ENCODE measurements around the gene MUC21. TPM values are rescaled to one million over a fixed set of nuclear protein-coding genes. Genes with fewer than 3 reads are reported as not detected.

Gene MUC21
- polyA plus RNA-seq, 3 donors, result not detected

- Histone ChIP-seq H2AFZ (ENCODE audit: insufficient read depth, low read depth, low read length, poor library complexity, severe bottlenecking) (no peak overlapping the region), H3K4me3 (replicated peaks in 1 of 3; ENCODE audit: low read depth in 2 of 3, low read length in 3 of 3) (no peak overlapping the region), H3K9ac (ENCODE audit: insufficient read depth, low read length, poor library complexity, severe bottlenecking) (no peak overlapping the region), H3K4me1 (ENCODE audit: control insufficient read depth in 1 of 2, insufficient read depth in 2 of 2, low read length in 2 of 2) (no peaks in the 10 kb centered on the region), H3K79me2 (ENCODE audit: insufficient read depth, low read length) (no peaks in the 10 kb centered on the region), H4K20me1 (ENCODE audit: insufficient read depth, low read length) (no peaks in the 10 kb centered on the region), H3K36me3 (replicated peaks in 1 of 2; ENCODE audit: control insufficient read depth in 1 of 2, insufficient read depth in 2 of 2, low read length in 2 of 2) (no peaks in the 10 kb centered on the region), H3K27ac (ENCODE audit: low read depth in 1 of 2, low read length in 2 of 2) (no peak overlapping the region), H3K27me3 (ENCODE audit: control insufficient read depth in 2 of 2, insufficient read depth in 2 of 2, low read length in 2 of 2) (peaks cover 7 to 16% of the 10 kb centered on the region in 2 donors), H3K9me3 (replicated peaks in 1 of 2; ENCODE audit: control insufficient read depth in 1 of 2, insufficient read depth in 1 of 2, low read length in 2 of 2) (no peaks in the 10 kb centered on the region), H3K4me2 (replicated peaks; ENCODE audit: extremely low read depth, low read length, poor library complexity, severe bottlenecking) (no peak overlapping the region)
- H3K27ac Mint-ChIP-seq, result no peak overlapping the region
- H3K9me3 Mint-ChIP-seq, result peaks cover 0 to 6% (median 3%) of the 10 kb centered on the region in 7 donors
- intact Hi-C loops (cut with micrococcal nuclease), result no loop called here
- no peaks in the 10 kb centered on the region for H3K36me3 Mint-ChIP-seq
- TF ChIP-seq CTCF (IDR thresholded peaks at IDR 0.05), result no peak
- H3K27me3 Mint-ChIP-seq (ENCODE audit: low read depth in 3 of 3), result peaks cover 29 to 59% (median 31%) of the 10 kb centered on the region in 3 donors
- 100% methylated on average over 2 of the region's 5 CpGs for WGBS (ENCODE audit: insufficient coverage)
- no peak for DNase-seq
- H3K4me3 Mint-ChIP-seq, result no peak overlapping the region
- peaks cover 4% of the 10 kb centered on the region for H3K4me1 Mint-ChIP-seq
Observed at GRCh38 chr6:30945281-30945680, 38.2 kb upstream of the MUC21 start.

- H3K27me3 ChIP-seq (ENCODE audit: control insufficient read depth in 2 of 2, insufficient read depth in 2 of 2, low read length in 2 of 2), result peaks cover 12 to 26% of the 10 kb centered on the region in 2 donors
- no peaks in the 10 kb centered on the region for H4K20me1 ChIP-seq (ENCODE audit: insufficient read depth, low read length)
- TF ChIP-seq CTCF (IDR thresholded peaks at IDR 0.05), result no peak
- Mint-ChIP-seq H3K4me1 (peaks cover 4% of the 10 kb centered on the region), H3K4me3 (no peak overlapping the region), H3K36me3 (no peaks in the 10 kb centered on the region), H3K27ac (no peak overlapping the region), H3K9me3 (peaks cover 1 to 9% (median 6%) of the 10 kb centered on the region in 7 donors), H3K27me3 (ENCODE audit: low read depth in 3 of 3) (peaks cover 29 to 59% (median 36%) of the 10 kb centered on the region in 3 donors)
- intact Hi-C loops (cut with micrococcal nuclease), result no loop called here
- H3K36me3 ChIP-seq (replicated peaks in 1 of 2; ENCODE audit: control insufficient read depth in 1 of 2, insufficient read depth in 2 of 2, low read length in 2 of 2), result no peaks in the 10 kb centered on the region
- no peak overlapping the region for H3K4me3 ChIP-seq (replicated peaks in 1 of 3; ENCODE audit: low read depth in 2 of 3, low read length in 3 of 3)
- no peaks in the 10 kb centered on the region for H3K9me3 ChIP-seq (replicated peaks in 1 of 2; ENCODE audit: control insufficient read depth in 1 of 2, insufficient read depth in 1 of 2, low read length in 2 of 2)
- no peak overlapping the region for H3K9ac ChIP-seq (ENCODE audit: insufficient read depth, low read length, poor library complexity, severe bottlenecking)
- no peaks in the 10 kb centered on the region for H3K4me1 ChIP-seq (ENCODE audit: control insufficient read depth in 1 of 2, insufficient read depth in 2 of 2, low read length in 2 of 2)
- no peaks in the 10 kb centered on the region for H3K79me2 ChIP-seq (ENCODE audit: insufficient read depth, low read length)
- WGBS (ENCODE audit: insufficient coverage), result no CpG with 5 or more reads among the region's 4 CpGs
- no peak overlapping the region for H3K27ac ChIP-seq (ENCODE audit: low read depth in 1 of 2, low read length in 2 of 2)
- DNase-seq, result no peak
- no peak overlapping the region for H2AFZ ChIP-seq (ENCODE audit: insufficient read depth, low read depth, low read length, poor library complexity, severe bottlenecking)
- H3K4me2 ChIP-seq (replicated peaks; ENCODE audit: extremely low read depth, low read length, poor library complexity, severe bottlenecking), result no peak overlapping the region
Observed at GRCh38 chr6:30947231-30947630, 36.3 kb upstream of the MUC21 start.
